LoVo (cell line): ENCODE results near the gene STXBP5L.
"Not testable (repeated sequence)": the region's sequence is repeated elsewhere in the genome, so short reads cannot be mapped to it uniquely, and the experiment has no call there.

Experiments used
- DNase-seq: peaks from one replicate; pipeline ENCODE4 v3.0.0-alpha.2; 2016; ENCODE audit warnings: low spot score

STXBP5L gene

DNA sequence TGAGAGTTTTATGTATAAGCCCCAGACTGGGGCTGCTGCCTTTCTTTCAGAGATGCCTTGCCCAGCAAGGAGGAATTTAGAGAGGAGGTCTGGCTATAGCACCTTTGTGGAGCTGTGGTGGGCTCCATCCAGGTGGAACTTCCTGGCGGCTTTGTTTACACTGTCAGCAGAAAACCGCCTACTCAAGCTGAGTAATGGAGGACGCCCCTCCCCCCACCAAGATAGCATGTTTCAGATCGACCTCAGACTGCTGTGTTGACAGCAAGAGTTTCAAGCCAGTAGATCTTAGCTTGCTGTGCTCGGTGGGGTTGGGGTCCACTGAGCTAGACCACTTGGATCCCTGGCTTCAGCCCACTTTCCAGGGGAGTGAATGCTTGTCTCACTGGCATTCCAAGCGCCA is 155.6 kb downstream of the STXBP5L start:
- DNase-seq, result no peak

DNA sequence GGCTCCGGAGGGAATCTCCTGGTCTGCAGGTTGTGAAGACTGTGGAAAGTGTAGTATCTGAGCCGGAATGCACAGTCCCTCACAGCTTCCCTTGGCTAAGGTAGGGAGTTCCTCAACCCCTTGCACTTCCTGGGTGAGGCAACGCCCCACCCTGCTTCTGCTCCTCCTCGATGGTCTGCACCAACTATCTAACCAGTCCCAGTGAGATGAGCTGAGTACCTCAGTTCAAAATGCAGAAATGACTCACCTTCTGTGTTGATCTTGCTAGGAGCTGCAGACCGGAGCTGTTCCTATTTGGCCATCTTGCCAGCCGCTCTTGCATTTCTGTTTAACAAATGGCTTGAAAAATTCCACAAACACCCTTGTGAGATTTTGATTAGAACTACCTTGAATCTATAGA is 156.1 kb downstream of the STXBP5L start:
- DNase-seq, result no peak

DNA sequence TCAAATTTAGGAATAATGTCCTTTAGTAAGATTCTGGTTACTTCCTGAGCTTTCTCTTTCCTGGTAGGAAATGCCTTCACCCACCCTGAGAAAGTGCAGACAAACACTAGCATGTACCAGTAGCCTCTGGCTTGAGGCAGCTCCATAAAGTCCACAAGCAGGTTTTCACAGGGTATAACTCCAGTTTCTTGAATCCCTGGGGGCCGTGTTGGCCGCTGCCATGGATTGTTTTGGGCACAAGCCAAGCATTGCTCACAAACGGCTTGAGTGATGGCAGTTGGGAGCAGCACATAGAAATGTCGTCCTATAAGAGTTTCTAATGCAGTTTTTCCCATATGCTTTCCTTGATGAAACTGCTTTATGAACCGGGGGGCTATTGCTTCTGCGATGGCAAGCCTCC is 164.1 kb downstream of the STXBP5L start:
- DNase-seq, result no peak

DNA sequence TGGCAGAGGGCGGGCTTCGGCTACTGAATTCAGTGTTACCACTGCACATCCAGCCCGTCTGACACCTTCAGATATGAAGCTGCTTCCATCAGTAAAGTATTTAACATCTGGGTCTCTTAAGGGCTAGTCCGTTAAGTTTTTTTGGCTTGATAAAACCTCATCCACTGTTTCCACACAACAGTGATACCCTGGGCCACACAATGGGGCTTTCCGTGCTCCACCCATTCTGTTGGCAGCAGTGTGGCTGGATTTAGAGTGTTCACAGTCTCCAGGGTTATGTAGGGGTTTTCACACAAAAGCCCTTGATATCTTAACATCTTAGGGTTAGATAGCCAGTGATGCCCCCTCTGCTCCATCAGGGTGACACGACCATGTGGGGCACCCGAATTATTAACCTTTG is 165.0 kb downstream of the STXBP5L start:
- no peak for DNase-seq

DNA sequence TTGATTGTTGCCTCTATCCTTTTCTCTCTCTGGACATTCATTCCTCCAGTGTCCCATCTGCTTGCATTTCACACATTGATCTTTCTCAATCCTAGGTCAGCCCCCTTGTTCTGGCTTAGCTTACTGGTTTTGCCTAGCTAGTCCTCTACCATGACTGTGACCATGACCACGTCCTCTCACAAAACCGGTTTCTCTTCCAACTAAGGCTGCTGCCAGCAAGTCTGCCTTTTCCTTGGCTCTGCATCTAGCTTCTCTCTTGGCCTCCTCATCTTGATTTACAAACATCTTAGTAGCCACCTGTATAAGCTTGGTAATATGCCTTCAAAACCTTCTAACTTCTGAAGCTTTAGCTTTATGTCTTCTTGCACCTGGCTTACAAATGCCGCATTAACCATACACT is 167.2 kb downstream of the STXBP5L start:
- DNase-seq, result no peak

DNA sequence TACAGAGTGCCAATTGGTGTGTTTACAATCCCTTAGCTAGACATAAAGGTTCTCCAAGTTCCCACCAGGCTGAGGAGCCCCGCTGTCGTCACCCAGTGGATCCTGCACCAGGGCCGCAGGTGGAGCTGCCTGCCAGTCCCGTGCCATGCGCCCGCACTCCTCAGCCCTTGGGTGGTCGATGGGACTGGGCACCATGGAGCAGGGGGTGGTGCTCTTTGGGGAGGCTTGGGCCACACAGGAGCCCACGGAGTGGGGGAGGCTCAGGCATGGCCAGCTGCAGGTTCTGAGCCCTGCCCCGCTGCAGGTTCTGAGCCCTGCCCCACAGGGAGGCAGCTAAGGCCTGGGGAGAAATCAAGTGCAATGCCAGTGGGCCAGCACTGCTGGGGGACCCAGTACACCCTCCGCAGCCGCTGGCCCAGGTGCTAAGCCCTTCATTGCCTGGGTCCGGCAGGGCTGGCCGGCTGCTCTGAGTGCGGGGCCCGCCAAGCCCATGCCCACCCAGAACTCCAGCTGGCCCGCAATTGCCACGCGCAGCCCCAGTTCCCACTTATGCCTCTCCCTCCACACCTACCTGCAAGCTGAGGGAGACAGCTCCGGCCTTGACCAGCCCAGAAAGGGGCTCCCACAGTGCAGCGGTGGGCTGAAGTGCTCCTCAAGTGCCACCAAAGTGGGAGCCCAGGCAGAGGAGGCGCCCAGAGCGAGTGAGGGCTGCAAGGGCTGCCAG is 170.5 kb downstream of the STXBP5L start:
- DNase-seq, result not testable (repeated sequence)

DNA sequence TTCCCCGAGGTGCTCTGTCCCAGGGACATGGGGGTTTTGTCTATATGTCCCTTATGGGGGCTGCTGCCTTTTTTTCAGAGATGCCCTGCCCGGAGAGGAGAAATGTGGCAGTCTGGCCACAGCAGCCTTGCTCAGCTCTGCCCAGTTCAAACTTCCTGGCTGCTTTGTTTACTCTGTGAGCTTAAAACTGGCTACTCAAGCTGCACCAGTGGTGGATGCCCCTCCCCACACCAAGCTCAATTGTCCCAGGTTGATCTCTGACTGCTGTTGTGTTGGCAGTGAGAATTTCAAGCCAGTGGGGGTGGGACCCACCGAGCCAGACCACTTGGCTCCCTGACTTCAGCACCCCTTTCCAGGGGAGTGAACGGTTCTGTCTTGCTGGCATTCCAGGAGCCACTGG is 188.9 kb downstream of the STXBP5L start:
- DNase-seq, result no peak

DNA sequence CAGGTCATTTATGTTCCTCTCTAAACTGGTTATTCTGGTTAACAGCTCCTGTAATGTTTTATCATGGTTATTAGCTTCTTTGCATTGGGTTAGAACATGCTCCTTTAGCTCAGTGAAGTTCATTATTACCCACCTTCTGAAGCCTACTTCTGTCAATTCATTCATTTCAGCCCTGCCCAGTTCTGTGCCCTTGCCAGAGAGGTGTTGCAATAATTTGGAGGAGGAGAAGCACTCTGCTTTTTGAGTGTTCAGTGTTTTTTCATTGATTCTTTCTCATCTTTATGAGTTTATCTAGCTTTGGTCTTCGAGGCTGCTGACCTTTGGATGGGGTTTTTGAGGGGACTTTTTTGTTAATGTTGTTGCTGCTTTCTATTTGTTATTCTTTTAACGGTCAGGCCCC is 203.1 kb downstream of the STXBP5L start:
- not testable (repeated sequence) for DNase-seq

DNA sequence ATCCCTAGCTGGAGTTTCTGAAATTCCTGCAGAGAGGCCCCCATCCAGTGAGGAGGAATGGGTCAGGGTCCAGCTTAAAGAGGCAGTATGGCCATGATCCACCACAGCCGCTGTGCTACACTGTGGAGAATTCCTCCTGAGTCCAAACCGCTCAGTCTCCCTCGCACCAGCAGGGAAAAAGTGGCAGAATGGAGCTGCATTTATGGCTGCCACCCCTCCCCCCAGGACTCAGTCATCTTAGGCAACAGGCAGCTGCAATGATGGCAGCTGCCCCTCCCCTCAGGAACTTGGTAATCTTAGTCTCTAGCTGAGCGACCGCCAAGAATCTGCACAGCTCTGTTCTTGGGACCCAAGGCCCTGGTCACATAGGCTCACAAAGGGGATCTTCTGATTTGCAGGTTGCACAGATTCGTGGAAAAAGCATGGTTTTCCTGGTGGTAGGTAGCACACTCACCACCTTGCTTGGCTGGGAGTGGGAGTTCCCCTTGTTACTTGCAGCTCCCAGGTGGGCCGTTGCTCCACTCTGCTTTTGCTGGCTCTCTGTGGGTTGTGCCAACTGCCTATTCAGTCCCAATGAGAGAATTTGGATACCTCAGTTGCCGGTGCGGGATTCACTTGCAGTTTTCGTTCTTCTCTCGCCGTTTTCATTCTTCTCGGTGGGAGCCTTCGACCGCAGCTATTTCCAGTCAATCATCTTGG is 204.1 kb downstream of the STXBP5L start:
- no peak for DNase-seq

DNA sequence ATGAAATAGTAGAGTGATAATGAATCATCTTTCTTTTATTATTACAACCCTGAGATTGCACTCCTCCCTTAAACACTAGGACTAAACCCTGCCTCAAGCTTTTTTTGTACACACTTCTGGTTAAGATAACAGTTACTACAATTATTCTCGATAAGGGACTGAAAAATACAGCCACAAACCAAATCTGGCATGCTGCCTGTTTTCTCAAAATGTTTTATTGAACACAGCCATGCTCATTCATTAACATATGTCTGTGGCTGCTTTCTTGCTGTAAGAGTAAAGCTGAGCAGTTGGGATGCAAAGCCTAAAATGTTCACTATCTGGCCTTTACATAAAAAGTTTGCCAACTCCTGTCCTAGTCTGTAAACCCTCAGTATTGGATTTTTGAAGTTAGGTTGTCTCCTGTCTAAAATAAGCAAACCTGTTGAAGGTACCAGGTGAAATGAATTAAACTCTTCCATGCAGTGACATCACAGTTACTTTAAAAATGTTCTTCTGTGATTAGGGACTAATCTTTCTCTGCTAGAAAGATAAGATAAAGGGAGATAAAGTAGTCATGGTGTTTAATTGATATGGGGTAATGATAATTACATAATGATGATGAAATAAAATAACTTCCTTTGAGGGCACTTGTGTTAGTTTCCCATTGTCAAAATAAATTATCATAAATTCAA is 218.2 kb downstream of the STXBP5L start:
- DNase-seq, result no peak

DNA sequence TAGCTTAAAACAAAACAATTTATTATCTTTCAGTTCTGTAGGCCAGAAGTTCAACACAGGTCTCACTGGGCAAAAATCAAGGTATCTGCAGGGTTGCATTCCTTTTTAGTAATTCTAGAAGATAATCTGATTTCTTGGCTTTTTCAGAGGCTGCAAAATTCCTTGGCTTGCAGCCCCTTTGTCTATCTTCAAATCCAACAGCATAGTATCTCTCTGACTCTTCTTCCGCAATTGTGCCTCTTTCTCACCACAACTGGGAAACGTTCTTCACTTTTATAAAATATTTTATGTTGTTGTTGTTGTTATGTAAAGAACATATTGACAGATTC is 218.7 kb downstream of the STXBP5L start:
- DNase-seq, result no peak

DNA sequence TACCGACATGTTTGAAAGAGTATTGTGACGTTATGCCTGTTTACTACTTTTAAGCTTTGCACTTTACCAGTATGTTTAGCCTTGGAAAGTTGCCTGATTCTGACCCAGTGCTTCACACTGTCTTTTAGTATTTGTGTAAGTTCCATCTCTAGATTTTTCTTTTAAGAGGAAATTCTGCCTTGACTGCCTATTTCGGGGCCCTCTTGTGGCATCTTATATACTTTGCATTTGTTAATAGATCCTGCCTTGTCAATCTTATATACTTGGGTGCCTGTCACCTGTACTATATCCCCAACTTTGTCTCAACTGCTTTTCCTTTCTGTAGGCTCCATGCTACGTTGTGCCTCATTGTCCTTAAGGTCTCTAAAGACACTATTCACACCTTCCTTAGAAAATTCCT is 244.6 kb downstream of the STXBP5L start:
- no peak for DNase-seq

DNA sequence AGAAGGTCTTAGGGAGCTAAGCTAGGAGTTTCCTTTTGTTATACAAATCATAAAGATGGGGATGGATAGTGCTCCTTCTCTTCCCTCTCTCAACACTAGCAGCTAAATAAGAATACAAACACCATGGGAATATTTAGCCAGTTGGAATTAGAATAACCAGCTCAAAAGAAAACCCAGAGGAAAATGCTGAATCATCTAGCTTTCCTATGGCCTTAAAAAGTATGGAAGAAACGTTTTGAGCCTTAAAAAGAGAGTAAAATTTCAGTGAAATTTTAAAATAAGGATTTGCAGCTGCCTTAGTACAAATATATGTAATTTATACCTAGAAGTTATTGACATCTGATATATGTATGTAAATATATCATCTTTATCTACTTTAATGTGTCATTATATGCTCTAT is 245.8 kb downstream of the STXBP5L start:
- DNase-seq, result no peak

DNA sequence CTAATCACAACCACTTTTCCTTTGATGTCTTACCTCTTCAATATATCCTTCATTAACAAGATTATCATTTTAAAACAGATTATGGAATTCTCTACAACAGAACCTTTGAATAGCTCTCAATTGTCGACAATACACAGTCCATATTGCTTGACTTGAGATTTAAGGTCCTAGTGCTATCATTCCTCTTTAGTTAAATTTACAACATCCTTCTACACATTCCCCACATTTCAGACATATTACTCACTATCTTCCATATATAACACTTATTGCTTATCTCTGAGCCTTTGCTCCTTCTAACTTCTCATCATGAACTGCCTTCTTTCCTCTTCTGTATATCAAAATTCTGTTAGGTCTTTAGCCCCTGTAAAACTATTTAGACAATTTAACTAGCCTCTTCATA is 247.0 kb downstream of the STXBP5L start:
- peak; percentile 56 for DNase-seq

DNA sequence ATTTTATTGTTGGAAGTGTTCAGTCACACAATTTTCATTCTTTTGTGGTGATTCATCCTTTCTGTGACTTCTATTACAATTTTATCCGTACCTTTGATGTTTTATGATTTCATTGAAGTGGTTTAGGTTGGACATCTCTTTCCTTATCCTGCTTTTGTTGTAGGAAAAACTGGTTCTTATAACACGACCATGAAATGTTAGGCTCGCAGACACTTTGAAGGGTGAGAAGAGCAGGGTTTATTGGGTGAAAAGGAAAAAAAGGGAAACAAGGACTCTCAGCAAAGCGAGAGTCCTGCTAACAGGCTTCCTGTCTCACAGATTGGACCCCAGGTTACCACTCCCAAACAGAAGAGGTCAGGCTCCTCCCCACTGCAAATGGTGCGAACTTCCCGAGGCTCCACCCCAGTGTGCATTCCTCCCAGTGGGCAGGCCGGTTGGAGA is 257.4 kb downstream of the STXBP5L start:
- peak; percentile 85 for DNase-seq

DNA sequence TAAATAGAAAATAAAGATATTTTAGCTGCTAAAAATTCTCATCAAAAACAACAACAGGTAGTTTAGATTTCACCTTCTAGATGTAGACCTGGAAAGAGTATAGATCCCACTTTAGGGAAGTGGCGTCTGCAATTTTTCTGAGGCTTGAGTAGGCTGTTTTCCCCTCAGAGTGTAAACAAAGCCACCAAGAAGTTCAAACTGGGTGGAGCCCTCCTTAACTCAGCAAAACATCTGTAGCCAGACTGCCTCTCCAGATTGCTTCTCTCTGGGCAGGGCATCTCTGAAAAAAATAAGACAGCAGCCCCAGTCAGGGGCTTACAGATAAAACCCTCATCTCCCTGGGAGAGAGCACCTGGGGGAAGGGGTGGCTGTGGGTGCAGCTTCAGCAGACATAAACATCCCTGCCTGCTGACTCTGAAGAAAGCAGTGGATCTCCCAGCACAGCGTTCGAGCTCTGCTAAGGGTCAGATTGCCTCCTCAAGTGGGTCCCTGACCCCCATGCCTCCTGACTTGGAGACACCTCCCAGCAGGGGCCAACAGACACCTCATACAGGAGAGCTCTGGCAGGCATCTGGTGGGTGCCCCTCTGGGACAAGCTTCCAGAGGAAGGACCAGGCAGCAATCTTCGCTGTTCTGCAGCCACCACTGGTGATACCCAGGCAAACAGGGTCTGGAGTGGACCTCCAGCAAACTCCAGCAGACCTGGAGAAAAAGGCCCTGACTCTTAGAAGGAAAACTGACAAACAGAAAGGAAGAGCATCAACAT is 259.6 kb downstream of the STXBP5L start:
- no peak for DNase-seq

DNA sequence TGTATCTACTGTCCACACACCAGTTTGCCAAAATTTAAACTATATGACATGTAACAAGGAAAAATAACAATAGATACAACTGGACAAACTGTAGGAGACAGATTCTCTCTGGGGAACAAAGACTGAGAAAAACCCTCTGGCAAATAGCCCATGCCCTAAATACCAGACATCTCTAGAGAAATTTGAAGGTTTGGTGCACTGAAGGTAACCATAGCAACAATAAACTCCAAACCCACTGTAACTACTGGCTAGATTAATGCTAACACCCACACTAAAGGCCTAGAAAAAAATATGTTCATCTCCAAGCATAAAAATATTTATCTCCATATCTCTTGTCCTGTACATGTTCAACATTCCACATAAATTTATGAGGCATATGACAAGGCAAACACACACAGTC is 267.1 kb downstream of the STXBP5L start:
- no peak for DNase-seq

DNA sequence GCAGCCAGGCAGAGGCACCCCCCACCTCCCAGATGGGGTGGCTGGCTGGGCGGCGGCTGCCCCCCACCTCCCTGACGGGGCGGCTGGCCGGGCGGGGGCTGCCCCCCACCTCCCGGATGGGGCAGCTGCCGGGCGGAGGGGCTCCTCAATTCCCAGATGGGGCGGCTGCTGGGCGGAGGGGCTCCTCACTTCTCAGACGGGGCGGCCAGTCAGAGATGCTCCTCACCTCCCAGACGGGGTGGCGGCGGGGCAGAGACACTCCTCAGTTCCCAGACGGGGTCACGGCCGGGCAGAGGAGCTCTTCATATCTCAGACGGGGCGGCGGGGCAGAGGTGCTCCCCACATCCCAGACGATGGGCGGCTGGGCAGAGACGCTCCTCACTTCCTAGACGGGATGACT is 282.6 kb downstream of the STXBP5L start:
- not testable (repeated sequence) for DNase-seq

DNA sequence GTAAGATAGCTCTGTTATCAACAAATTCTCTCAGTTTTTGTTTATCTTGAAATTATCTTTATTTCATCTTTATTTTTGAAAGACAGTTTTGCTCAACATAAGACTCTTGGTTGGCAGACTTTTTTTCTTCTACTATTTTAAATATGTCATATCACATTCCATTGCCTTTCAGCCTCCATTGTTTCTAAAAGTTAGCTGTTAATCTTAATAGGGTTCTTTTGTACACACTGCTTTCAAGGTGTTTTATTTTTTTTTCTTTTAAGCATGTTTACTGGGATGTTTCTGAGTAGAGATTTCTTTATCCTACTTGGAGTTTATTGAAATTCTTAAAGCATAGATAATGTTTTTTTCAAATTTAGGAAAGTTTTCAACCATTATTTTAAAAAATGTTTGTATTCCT is 294.6 kb downstream of the STXBP5L start:
- no peak for DNase-seq

DNA sequence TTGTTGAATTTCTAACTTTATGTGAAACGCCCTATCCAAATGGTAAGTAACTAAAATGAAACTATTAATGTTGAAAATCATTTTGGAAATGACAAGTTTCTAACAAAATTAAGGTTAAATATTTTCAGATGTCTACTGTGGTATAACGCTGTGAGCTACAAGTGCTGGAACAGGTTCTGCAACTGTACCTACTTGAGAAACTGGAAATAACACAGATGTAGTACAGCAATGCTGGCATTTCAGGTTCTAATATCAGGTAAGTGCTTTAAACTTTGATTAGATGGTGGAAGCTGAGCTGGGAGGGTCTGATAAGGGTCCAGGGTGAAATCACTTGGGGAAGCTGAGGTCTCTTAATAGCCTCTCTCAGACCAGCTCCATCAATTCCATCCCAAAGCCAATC is 315.1 kb downstream of the STXBP5L start:
- DNase-seq, result no peak

DNA sequence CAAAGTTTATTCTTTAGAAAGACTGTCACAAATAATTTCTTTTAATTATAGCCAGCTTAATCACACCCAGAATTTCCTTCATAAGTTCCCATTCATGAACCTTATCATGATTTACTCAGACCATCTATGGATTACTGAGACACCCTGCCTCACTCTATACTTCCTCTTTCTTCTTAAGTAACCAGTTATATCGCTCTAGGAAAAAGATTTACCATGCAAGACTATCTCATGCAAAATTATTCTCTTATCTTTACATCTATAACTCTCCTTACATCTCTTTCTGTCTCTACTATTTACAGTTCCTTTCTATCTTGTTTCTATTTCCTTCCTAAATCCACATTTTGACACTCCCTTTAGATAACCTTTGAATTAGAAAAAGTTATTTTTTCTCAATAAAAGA is 321.0 kb downstream of the STXBP5L start:
- no peak for DNase-seq

DNA sequence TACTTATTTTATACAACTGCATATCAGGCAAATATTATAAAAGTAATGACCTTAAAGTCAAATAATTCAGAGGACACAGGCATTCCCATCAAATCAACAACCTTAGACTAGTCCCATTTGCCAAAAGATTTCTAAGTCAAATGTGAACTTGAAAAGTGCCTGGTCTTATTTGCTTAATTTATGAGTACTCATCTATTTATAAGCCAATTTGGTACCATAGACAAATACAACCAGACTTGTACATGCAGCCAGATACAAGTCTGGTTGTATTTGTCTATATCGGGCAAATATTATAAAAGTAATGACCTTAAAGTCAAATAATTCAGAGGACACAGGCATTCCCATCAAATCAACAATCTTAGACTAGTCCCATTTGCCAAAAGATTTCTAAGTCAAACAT is 322.2 kb downstream of the STXBP5L start:
- not testable (repeated sequence) for DNase-seq

DNA sequence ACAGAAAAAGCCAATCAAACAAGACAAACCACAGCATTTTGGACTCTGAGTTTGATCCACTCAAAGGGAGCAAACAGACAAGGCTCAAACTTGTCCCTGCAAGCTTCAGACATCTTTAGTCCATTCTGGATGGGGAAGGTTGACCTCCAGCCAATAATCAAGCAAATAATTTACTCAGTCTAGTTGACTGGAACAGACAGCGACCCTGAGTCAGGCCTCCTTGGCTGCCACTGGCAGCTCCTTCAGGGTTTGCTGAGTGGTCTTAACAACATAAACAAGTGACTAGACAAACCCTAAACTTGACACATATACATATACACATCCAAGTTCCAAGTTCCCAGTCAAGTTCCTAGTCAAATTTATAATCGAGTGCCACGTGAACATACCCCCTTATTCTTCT is 323.9 kb downstream of the STXBP5L start:
- no peak for DNase-seq
